Activated CD4-positive, alpha-beta T cell treated with anti-CD3 and anti-CD28 coated beads, Interleukin-2, Interleukin-6, amounts not matched to agents 100 ng/mL and 50 ng/mL, durations not matched to agents 16 hours and 8 hours (primary cell): ENCODE results near the gene MED13L.
"Not testable (repeated sequence)": the region's sequence is repeated elsewhere in the genome, so short reads cannot be mapped to it uniquely, and the experiment has no call there.

ENCODE experiments used
- DNase-seq: peaks from one replicate; pipeline ENCODE4 v3.0.0-alpha.2; 2020

The MED13L gene

GRCh38 chr12:116040402-116040801 lies 237.1 kb downstream of the MED13L start:
- DNase-seq: no peak

- no peak for DNase-seq
Measured at GRCh38 chr12:116039081-116039480, 238.4 kb downstream of the MED13L start.

- DNase-seq: no peak
Measured at GRCh38 chr12:116037941-116038837, 239.3 kb downstream of the MED13L start.

- no peak for DNase-seq
Measured at GRCh38 chr12:116033765-116034164, 243.7 kb downstream of the MED13L start.

GRCh38 chr12:116031624-116032023 lies 245.9 kb downstream of the MED13L start:
- not testable (repeated sequence) for DNase-seq

GRCh38 chr12:116028619-116029018 lies 248.9 kb downstream of the MED13L start:
- DNase-seq: no peak

GRCh38 chr12:116027551-116027821 lies 250.0 kb downstream of the MED13L start:
- no peak for DNase-seq

GRCh38 chr12:116026768-116027550 lies 250.5 kb downstream of the MED13L start:
- peak; percentile 13 for DNase-seq

- DNase-seq: no peak
Measured at GRCh38 chr12:116026346-116026745, 251.1 kb downstream of the MED13L start.

GRCh38 chr12:116024769-116025168 lies 252.7 kb downstream of the MED13L start:
- no peak for DNase-seq

GRCh38 chr12:116019415-116019814 lies 258.1 kb downstream of the MED13L start:
- no peak for DNase-seq

- no peak for DNase-seq
Measured at GRCh38 chr12:116018282-116018681, 259.2 kb downstream of the MED13L start.

GRCh38 chr12:116015525-116015924 lies 262.0 kb downstream of the MED13L start:
- peak; percentile 36 for DNase-seq

GRCh38 chr12:116012757-116013156 lies 264.7 kb downstream of the MED13L start:
- DNase-seq: no peak

GRCh38 chr12:116011217-116011616 lies 266.3 kb downstream of the MED13L start:
- DNase-seq: no peak

GRCh38 chr12:116010467-116010866 lies 267.0 kb downstream of the MED13L start:
- DNase-seq: no peak

GRCh38 chr12:116009805-116010204 lies 267.7 kb downstream of the MED13L start:
- DNase-seq: no peak

- no peak for DNase-seq
Measured at GRCh38 chr12:116006141-116006540, 271.4 kb downstream of the MED13L start.

GRCh38 chr12:116002890-116003536 lies 274.5 kb downstream of the MED13L start:
- no peak for DNase-seq

- no peak for DNase-seq
Measured at GRCh38 chr12:116000252-116000651, 277.2 kb downstream of the MED13L start.

- no peak for DNase-seq
Measured at GRCh38 chr12:115999582-115999981, 277.9 kb downstream of the MED13L start.

GRCh38 chr12:115998794-115999478 lies 278.6 kb downstream of the MED13L start:
- DNase-seq: no peak

- DNase-seq: peak; percentile 37
Measured at GRCh38 chr12:115998119-115998633, 279.3 kb downstream of the MED13L start.
